Left lung (tissue), 10 donors: ENCODE measurements around the gene SUPT20HL1. TPM values are rescaled to one million over a fixed set of nuclear protein-coding genes. Genes with fewer than 3 reads are reported as not detected.
A peak's percentile ranks its signal among the peaks of the same experiment; 100 is the strongest.

Experiments used
- ATAC-seq: fragments of 200-7000 bp; cut with Tn5 transposase; one replicate; pipeline ENCODE4 v1.9.1; 2020; ENCODE audit warnings: moderate library complexity
- DNase-seq, 4 donors: peaks; one replicate each; pipeline ENCODE4 v3.0.0-alpha.2; 2013 to 2020
- H3K27ac ChIP-seq, 2 donors: fragments of 200-600 bp; sonication (generic) in 1 of 2; one replicate each; pipeline versions ENCODE4 v1.5.0 to v1.8.0; 2020 to 2021
- H3K27me3 ChIP-seq, 2 donors: fragments of 200-600 bp; sonication (generic) in 1 of 2; one replicate each; pipeline versions ENCODE4 v1.5.0 to v1.8.0; 2020 to 2021
- H3K36me3 ChIP-seq, 2 donors: fragments of 200-600 bp; sonication (generic) in 1 of 2; one replicate each; pipeline versions ENCODE4 v1.5.0 to v1.8.0; 2020 to 2021
- H3K4me1 ChIP-seq, 2 donors: fragments of 200-600 bp; one replicate each; pipeline ENCODE4 v1.8.0; 2021
- H3K4me3 ChIP-seq, 2 donors: fragments of 200-600 bp; sonication (generic) in 1 of 2; one replicate each; pipeline versions ENCODE4 v1.5.0 to v1.8.0; 2020 to 2021; ENCODE audit warnings: mild to moderate bottlenecking in 1 of 2
- H3K9me3 ChIP-seq, 2 donors: fragments of 200-600 bp; sonication (generic) in 1 of 2; one replicate each; pipeline versions ENCODE4 v1.5.0 to v1.8.0; 2020 to 2021
- intact Hi-C, 2 donors: fragments of 100-400 bp; cut with DNase I; formaldehyde crosslinking; loops; one replicate each; pipeline versions ENCODE4 v1.11.2 to v1.14.2; 2022
- polyA plus RNA-seq, 6 donors: library from polyadenylated mRNA; unstranded; fragments of 120-200 nt; gene quantifications; one replicate each; pipeline ENCODE4 v1.2.1, GENCODE V29; 2013; ENCODE audit not compliant: insufficient read length in 6 of 6
- total RNA-seq, 2 donors: library from RNA; stranded (reverse); fragmentation: NEBNext Ultra II Directional; extraction: Animal tissue kit (Norgen Biotek cat#: 25700); gene quantifications; one replicate each; pipeline ENCODE4 v1.2.1, GENCODE V29; 2021
- TF ChIP-seq, protein P1 (sequence below), 2 donors: fragments of 200-600 bp; sonication (generic) in 1 of 2; IDR thresholded peaks; one replicate each; pipeline versions ENCODE4 v1.5.0 to v1.8.0; 2021; ENCODE audit warnings: antibody characterized with exemption in 2 of 2
- donor health status: DM: no; HTN: yes; CAD: no.
- donor health status: DM: no; HTN: no; CAD: no.

The SUPT20HL1 gene
- total and polyA plus RNA-seq, 8 donors: 0.07 TPM; not detected in 7

DNA sequence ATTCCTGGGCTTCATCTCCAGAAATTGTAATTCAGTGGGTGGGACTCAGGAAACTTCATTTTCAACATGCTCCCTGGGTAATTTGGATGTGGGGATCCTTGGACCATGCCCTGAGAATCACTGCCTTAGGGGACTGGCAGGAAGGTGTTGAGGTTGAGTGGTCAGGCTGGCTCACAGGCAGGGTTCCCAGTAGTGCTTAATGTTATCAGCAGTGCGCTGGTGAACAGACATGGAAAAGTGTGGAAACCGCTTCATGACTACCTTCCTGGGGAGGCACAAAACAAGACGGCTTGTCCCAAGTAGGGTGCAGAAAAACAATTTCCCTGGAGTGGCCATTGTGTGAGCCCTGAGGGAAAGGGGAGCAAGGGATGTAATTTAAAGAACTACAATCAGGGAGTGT is 31.4 kb downstream of the SUPT20HL1 start:
- TF ChIP-seq, protein P1, sequence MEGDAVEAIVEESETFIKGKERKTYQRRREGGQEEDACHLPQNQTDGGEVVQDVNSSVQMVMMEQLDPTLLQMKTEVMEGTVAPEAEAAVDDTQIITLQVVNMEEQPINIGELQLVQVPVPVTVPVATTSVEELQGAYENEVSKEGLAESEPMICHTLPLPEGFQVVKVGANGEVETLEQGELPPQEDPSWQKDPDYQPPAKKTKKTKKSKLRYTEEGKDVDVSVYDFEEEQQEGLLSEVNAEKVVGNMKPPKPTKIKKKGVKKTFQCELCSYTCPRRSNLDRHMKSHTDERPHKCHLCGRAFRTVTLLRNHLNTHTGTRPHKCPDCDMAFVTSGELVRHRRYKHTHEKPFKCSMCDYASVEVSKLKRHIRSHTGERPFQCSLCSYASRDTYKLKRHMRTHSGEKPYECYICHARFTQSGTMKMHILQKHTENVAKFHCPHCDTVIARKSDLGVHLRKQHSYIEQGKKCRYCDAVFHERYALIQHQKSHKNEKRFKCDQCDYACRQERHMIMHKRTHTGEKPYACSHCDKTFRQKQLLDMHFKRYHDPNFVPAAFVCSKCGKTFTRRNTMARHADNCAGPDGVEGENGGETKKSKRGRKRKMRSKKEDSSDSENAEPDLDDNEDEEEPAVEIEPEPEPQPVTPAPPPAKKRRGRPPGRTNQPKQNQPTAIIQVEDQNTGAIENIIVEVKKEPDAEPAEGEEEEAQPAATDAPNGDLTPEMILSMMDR (IDR thresholded peaks at IDR 0.05): no peak
- Histone ChIP-seq H3K4me1 (no peaks in the 10 kb centered on the region), H3K27me3 (peaks cover 0 to 5% of the 10 kb centered on the region in 2 donors), H3K36me3 (no peaks in the 10 kb centered on the region), H3K27ac (no peak overlapping the region), H3K4me3 (no peak overlapping the region), H3K9me3 (no peaks in the 10 kb centered on the region)
- DNase-seq (no peak), ATAC-seq (no peak)
- intact Hi-C loops: loop anchor here in 1 of 2 donors (10.0 kb wide), 1 partner anchor 113 kb away; no protein-coding TSS in a partner anchor

DNA sequence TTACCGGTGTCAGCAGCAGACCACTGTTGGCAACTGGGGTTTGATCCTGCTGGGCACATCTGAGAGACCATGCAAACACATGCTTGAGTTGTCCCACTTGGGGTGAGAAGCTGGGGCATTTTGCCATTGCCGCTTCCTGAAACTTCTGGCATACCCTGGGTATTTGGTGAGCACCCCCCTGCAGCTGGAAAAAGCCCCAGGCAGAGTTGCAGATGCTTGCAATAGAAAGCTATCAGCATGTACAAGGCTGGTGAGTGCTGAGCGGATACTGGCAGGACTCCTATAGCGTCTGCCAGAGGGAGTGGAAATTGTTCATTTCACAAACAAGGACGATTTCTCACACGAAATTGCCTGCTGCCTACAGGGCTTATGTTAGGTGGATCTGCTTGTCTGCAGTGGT is 32.3 kb downstream of the SUPT20HL1 start:
- intact Hi-C loops: loop anchor here in 1 of 2 donors (10.0 kb wide), 1 partner anchor 112 kb away; no protein-coding TSS in a partner anchor
- no peak for ATAC-seq

DNA sequence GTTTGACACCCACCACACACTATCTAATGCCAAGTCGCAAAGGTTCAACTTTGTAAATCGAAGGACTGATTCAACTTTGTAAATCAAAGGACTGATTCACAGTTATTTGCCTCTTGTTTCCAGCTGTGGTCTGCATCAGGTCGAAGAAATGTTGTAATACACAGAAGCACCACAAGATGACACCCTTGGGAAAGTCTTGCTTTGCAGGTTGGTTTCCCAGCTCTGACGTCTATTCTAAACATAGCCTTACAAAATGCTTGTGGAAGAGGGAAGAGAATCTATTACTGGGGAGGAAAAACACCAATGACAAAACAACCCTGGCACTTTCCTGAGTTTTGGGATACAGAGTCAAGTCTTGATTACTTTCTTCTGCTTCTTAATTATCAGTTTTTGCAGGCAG is 35.3 kb downstream of the SUPT20HL1 start:
- TF ChIP-seq, protein P1 (IDR thresholded peaks at IDR 0.05): peak; percentile 52 to 62
- Histone ChIP-seq H3K27ac (no peak overlapping the region), H3K36me3 (no peaks in the 10 kb centered on the region), H3K9me3 (no peaks in the 10 kb centered on the region), H3K27me3 (peaks cover 0 to 5% of the 10 kb centered on the region in 2 donors), H3K4me3 (no peak overlapping the region), H3K4me1 (no peaks in the 10 kb centered on the region)
- intact Hi-C loops: loop anchor here in 1 of 2 donors (10.0 kb wide), 1 partner anchor 109 kb away; no protein-coding TSS in a partner anchor
- peak; percentile 97 for ATAC-seq
- peak in 2 of 4 donors; percentile 60 to 76 for DNase-seq

More for the DNA sequence above, 32.3 kb downstream of the SUPT20HL1 start:
- TF ChIP-seq, protein P1 (IDR thresholded peaks at IDR 0.05): no peak
- Histone ChIP-seq H3K36me3 (no peaks in the 10 kb centered on the region), H3K4me1 (no peaks in the 10 kb centered on the region), H3K9me3 (no peaks in the 10 kb centered on the region), H3K4me3 (no peak overlapping the region), H3K27me3 (peaks cover 0 to 5% of the 10 kb centered on the region in 2 donors), H3K27ac (no peak overlapping the region)
- no peak for DNase-seq

DNA sequence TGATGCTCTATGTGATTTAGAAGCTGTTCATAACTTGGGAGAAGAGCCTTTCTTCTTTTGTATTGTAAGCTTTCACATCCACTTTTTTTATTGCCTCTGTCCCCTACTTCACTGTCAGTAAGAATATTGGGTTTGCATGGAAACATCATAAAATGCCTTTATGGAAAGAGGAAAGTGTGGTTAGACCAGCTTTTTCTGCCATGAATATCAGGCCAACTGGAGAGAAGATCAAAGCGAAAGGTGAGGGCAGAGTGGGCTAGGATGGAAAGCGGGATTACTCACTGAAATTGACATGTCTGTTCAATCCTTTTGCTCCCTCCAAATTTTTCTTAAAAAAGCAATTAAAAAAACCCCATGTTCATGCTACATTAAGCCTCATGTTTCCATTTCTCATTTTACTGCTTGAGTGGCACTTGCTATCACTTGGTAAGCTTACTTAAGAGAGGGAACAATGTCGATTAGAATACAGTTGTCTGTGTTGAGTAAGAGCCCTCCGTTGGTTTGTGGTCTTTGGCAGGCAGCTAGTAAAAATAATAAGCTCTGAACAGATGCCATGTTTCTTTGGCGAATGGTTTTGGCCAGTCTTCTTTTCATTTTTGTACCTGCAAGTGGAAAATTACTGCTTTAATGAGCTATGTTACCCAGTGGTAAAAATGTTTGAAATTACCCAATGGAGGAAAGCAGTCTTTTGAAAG is 35.9 kb downstream of the SUPT20HL1 start:
- no peak for DNase-seq
- peak; percentile 20 for ATAC-seq

DNA sequence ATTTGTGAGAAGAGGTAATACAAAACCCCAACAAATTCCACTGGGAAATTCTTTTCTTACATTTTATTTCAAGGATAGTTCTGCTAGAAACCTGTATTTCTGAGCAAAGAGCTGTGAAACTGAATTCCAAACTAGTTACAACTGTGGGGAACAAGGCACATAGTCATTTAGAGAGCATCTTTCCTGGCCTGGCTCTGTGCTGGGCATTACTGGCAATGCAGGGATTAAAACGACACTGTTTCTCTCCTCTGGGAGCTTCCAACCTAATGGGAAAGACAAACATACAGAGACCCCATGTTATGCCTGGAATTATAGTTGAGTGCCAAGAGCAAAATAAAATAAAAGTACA is 36.5 kb downstream of the SUPT20HL1 start:
- Histone ChIP-seq H3K9me3 (no peaks in the 10 kb centered on the region), H3K36me3 (no peaks in the 10 kb centered on the region), H3K27me3 (peaks cover 0 to 5% of the 10 kb centered on the region in 2 donors), H3K4me1 (no peaks in the 10 kb centered on the region), H3K4me3 (no peak overlapping the region), H3K27ac (no peak overlapping the region)
- no peak for ATAC-seq
- intact Hi-C loops: loop anchor here in 1 of 2 donors (10.0 kb wide), 1 partner anchor 108 kb away; no protein-coding TSS in a partner anchor
- TF ChIP-seq, protein P1 (IDR thresholded peaks at IDR 0.05): no peak
- DNase-seq: no peak

More for the DNA sequence above, 35.9 kb downstream of the SUPT20HL1 start:
- no peak overlapping the region for H3K27ac ChIP-seq
- H3K36me3 ChIP-seq: no peaks in the 10 kb centered on the region
- H3K9me3 ChIP-seq: no peaks in the 10 kb centered on the region
- intact Hi-C loops: loop anchor here in 1 of 2 donors (10.0 kb wide), 1 partner anchor 108 kb away; no protein-coding TSS in a partner anchor
- TF ChIP-seq, protein P1 (IDR thresholded peaks at IDR 0.05): no peak
- H3K4me1 ChIP-seq: no peaks in the 10 kb centered on the region
- peaks cover 0 to 5% of the 10 kb centered on the region in 2 donors for H3K27me3 ChIP-seq
- H3K4me3 ChIP-seq: no peak overlapping the region
